ENCODE results near the gene SAFB. TPM values are rescaled to one million over a fixed set of nuclear protein-coding genes. Genes with fewer than 3 reads are reported as not detected.
"Not testable (repeated sequence)": the region's sequence is repeated elsewhere in the genome, so short reads cannot be mapped to it uniquely, and the experiment has no call there.

Gene SAFB
- total RNA-seq, 2 experiments from 2014 or later = 134 to 152 TPM

DNA sequence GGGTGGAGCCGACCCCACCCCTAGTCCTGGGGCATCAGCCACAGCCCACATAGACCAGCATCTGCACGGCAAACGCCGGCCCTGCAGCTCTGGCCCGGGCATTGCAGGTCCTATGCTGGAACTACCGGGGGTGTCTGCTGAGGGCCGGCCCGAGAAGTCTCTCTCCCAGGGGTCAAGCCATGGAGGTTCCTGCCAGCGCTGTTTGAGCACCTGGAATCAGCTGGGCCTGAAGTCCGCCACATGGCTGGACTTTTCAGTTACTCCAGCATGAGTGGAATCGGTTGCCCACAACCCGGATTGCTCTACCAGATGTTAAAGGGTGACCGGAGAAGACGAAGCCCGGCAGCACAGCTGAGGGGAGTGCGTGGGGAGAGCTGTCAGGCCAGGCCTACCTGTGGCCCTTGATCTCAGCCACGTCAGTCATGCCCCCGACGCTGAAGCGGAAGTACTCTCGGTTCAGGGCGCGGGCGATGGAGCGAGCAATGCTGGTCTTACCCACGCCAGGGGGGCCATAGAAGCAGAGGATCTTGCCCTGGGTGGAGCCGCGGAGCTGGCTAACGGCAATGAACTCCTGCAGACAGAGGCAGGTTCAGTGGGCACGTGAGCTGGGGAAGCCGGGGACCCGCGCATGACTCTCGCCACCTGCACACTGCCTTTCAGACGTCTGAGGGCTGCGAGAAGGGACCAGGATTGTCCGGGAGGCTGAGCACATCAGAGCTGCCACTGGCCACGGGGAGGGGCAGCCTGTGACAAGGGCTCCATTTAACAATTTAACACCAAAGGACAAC is 75.9 kb downstream of the SAFB start:
- Mint-ChIP-seq H3K27ac (no peak overlapping the region), H3K27me3 (no peaks in the 10 kb centered on the region), H3K9me3 (ENCODE audit: low read depth) (no peaks in the 10 kb centered on the region), H3K4me3 (no peak overlapping the region), H3K36me3 (peaks cover 39% of the 10 kb centered on the region), H3K4me1 (peaks cover 8% of the 10 kb centered on the region)
- no peak for DNase-seq
- CTCF ChIA-PET = interaction anchor here (3.2 kb wide), 1 partner anchor 9 kb away, joined by 16 read pairs; the partner anchor contains the start of gene RPL36
- no peak for ATAC-seq

GRCh38 chr19:5700455-5701092 is 77.7 kb downstream of the SAFB start:
- Mint-ChIP-seq H3K9me3 (ENCODE audit: low read depth) (no peaks in the 10 kb centered on the region), H3K4me1 (no peaks in the 10 kb centered on the region), H3K27me3 (no peaks in the 10 kb centered on the region), H3K27ac (no peak overlapping the region), H3K36me3 (peaks cover 36% of the 10 kb centered on the region), H3K4me3 (no peak overlapping the region)
- DNase-seq (no peak), ATAC-seq (no peak)
- CTCF ChIA-PET = interaction anchor here (3.2 kb wide), 1 partner anchor 11 kb away, joined by 16 read pairs; the partner anchor contains the start of gene RPL36

GRCh38 chr19:5702053-5702410 is 79.1 kb downstream of the SAFB start:
- ATAC-seq; H3K27ac Mint-ChIP-seq; DNase-seq; H3K9me3 Mint-ChIP-seq (ENCODE audit: low read depth); H3K4me3 Mint-ChIP-seq; CTCF ChIA-PET; H3K4me1 Mint-ChIP-seq; H3K27me3 Mint-ChIP-seq: not testable (repeated sequence)
- H3K36me3 Mint-ChIP-seq = peaks cover 39% of the 10 kb centered on the region

DNA sequence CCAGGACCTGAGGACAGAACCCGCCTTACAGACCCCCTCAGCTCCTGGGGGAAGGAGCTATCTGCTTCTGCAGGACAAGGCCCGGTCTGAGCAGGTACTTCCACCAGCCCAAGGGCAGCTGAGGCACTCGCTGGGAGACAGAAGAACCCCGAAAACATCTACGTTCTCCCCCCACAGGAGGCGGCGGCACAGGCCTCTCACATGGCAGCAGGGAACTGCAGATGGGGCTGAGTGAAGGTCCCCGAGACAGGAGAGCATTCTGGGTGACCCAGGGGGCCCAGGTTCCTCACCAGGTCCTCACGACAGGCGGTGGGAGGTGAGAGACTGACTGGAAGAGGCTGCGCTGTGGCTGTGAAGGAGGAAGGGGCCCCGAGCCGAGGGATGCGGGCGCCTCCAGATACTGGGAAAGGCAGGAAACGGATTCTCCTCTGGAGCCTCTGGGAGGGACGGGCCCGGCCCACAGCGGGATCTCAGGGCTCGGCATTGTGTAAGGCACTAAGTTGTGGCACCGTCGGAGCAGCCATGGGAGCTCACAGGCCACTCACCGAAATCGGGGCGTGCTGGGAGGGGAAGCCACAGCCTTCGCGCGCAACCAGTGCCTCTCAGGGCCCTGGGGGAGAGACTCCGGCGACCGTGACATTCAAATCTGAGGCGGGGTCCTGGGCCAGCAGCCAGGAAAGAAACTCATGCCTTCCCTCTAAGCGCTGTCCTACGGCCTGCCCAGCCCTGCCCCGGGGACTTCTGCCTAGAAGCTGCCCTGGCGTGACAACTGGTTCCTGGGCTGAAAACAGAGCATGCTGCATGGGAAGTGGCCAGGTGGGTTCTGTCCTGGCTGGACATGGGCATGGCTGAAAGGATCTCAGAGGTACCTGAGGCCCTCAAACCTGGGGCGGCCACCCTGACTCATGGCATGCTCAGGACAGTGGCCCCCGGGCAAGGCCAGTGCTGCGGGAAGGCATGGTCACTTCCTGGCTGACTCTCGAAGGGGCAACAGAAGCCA is 81.2 kb downstream of the SAFB start:
- Mint-ChIP-seq H3K36me3 (peaks cover 39% of the 10 kb centered on the region), H3K27ac (no peak overlapping the region), H3K4me3 (no peak overlapping the region), H3K9me3 (ENCODE audit: low read depth) (no peaks in the 10 kb centered on the region), H3K4me1 (no peaks in the 10 kb centered on the region), H3K27me3 (no peaks in the 10 kb centered on the region)
- DNase-seq (no peak), ATAC-seq (no peak)
- CTCF ChIA-PET = no interaction called here

DNA sequence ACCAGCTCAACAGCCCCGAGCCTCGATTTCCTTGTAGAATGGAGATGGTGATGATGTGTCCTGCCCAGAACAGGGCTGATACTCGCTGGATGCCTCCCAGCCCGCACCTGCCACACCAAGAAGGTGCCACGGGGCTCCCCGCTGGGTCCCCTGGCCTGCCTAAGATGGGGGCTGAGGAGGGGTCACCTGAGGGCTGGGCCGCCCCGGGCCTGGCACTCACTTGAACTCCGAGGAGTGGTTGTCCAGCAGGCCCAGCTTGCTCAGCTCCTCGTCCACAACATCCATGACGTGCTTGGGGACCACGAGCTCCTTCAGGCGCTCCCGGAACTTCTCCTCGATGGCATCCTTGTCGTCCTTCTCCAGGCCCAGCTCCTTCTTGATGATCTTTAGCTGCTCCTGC is 82.7 kb downstream of the SAFB start:
- Mint-ChIP-seq H3K4me3 (no peak overlapping the region), H3K27me3 (no peaks in the 10 kb centered on the region), H3K9me3 (ENCODE audit: low read depth) (no peaks in the 10 kb centered on the region), H3K27ac (no peak overlapping the region), H3K4me1 (no peaks in the 10 kb centered on the region), H3K36me3 (peaks cover 38% of the 10 kb centered on the region)
- CTCF ChIA-PET = interaction anchor here (1.2 kb wide), 2 partner anchors 12 to 16 kb away, joined by 4 to 5 read pairs; no protein-coding TSS in a partner anchor
- no peak for DNase-seq
- no peak for ATAC-seq

DNA sequence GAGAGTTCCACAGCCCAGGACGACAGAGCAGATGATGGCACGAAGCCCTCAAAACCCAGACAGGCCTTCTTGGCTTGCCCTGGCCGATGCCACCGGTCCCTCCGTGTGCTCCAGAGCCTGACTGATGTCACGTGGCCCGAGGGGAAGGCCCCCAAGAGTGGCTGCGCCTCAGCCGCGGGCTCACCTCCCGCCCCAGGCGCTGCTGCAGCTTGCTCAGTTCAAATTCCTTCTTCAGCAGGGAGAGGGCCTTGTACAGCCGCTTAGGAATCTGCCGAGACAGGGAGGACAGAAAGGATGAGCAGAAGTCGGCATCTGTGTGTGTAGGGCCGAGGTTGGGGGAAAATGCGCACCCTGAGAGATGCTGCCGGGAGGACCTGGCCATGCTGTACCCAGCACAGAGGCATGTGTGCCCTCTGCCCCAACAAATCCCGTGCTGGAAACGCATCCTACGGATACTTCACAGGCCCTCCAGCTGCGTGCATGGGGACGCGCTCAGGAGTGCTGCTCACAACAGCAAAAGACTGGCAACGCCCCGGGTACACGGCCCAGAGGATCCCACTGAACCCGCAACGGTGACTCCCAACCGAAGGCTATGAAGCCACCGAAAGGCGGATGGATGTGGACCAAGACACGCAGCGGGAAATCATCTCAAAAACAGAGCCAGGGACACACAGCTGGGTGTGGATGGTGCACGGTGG is 84.1 kb downstream of the SAFB start:
- CTCF ChIA-PET = interaction anchor here (1.1 kb wide), 1 partner anchor 17 kb away, joined by 5 read pairs; the partner anchor contains the start of gene RPL36
- no peak overlapping the region for H3K27ac Mint-ChIP-seq
- no peaks in the 10 kb centered on the region for H3K27me3 Mint-ChIP-seq
- H3K9me3 Mint-ChIP-seq (ENCODE audit: low read depth) = no peaks in the 10 kb centered on the region
- no peak for ATAC-seq
- H3K4me3 Mint-ChIP-seq = no peak overlapping the region
- H3K36me3 Mint-ChIP-seq = peaks cover 33% of the 10 kb centered on the region
- no peak for DNase-seq
- H3K4me1 Mint-ChIP-seq = no peaks in the 10 kb centered on the region

GRCh38 chr19:5707576-5708575 is 85.0 kb downstream of the SAFB start:
- ATAC-seq (no peak), DNase-seq (no peak)
- Mint-ChIP-seq H3K27me3 (no peaks in the 10 kb centered on the region), H3K27ac (no peak overlapping the region), H3K4me3 (no peak overlapping the region), H3K4me1 (no peaks in the 10 kb centered on the region), H3K36me3 (peaks cover 35% of the 10 kb centered on the region), H3K9me3 (ENCODE audit: low read depth) (no peaks in the 10 kb centered on the region)
- CTCF ChIA-PET = interaction anchor here (0.6 to 1.1 kb wide), 2 partner anchors 10 to 18 kb away, joined by 3 to 5 read pairs; partner anchors contain the start of gene RPL36

DNA sequence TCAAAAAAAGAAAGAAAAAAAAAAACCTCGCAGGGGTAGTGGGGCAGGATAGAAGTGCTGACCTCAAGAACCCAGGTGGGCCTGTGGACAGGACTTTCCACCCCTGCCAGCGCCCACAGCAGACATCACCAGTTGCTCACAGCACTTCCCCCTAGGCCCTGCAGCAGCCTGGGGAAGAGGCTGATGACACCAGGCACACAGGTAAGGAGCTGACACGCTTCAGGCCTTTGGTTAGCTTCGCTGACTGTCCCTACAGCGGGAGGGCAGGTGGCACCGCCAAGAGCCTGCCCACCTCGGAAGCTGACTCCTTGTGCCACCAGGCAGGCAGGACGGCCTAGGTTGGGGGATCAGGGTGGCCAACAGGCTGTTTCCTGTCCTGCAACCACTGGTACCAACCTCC is 88.1 kb downstream of the SAFB start:
- no peak overlapping the region for H3K27ac Mint-ChIP-seq
- H3K4me3 Mint-ChIP-seq = no peak overlapping the region
- no peaks in the 10 kb centered on the region for H3K9me3 Mint-ChIP-seq (ENCODE audit: low read depth)
- ATAC-seq (no peak), DNase-seq (no peak)
- peaks cover 7% of the 10 kb centered on the region for H3K4me1 Mint-ChIP-seq
- peaks cover 36% of the 10 kb centered on the region for H3K36me3 Mint-ChIP-seq
- no peaks in the 10 kb centered on the region for H3K27me3 Mint-ChIP-seq
- CTCF ChIA-PET = interaction anchor here (1.9 to 3.8 kb wide), 2 partner anchors 20 to 22 kb away, joined by 4 to 18 read pairs; partner anchors contain the start of gene RPL36

DNA sequence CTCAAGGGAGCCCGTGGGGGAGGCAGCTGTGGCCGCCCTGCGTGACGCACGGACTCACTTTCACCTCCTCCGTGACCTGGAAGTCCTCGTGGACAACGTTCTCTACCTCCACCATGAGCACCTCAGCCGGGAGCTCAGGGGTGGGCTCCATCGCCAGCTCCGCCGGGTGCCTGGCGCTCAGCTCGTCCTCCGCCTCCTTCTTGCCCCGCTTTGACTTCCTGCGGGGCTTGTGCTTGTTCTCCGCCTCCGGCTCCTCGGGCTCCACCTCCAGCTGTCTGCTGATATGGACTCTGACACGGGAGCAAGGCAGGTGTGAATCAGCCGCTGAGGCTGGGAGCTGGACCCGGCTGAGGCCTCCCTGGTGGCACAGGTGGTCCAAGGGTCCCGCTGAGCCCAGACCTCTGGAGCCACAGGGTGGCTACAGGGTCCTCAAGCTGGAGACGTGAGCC is 88.9 kb downstream of the SAFB start:
- CTCF ChIA-PET = interaction anchor here (1.9 to 3.8 kb wide), 2 partner anchors 21 to 23 kb away, joined by 4 to 18 read pairs; partner anchors contain the start of gene RPL36
- Mint-ChIP-seq H3K36me3 (peaks cover 35% of the 10 kb centered on the region), H3K4me3 (no peak overlapping the region), H3K27me3 (no peaks in the 10 kb centered on the region), H3K9me3 (ENCODE audit: low read depth) (no peaks in the 10 kb centered on the region), H3K4me1 (peaks cover 10% of the 10 kb centered on the region), H3K27ac (no peak overlapping the region)
- DNase-seq = no peak
- ATAC-seq = no peak

DNA sequence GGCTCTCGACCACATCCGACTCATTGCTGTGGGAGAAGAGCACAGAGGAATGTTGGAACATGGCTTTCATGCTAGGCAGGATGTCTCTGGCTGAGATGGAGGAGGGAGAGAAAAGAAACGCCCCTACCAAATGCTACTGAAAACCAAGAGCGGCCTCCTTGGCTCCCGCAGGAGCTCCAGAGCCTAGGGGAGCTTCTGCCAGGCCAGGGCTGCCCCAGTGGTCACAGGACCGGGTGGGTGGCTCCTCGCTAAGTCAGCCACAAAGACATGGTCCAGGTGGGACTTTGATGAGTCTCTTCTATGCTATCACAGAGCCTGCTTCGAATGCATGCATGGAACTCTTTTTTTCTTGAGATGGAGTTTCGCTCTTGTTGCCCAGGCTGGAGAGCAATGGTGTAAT is 90.3 kb downstream of the SAFB start:
- Mint-ChIP-seq H3K27me3 (no peaks in the 10 kb centered on the region), H3K27ac (no peak overlapping the region), H3K4me1 (peaks cover 24% of the 10 kb centered on the region), H3K9me3 (ENCODE audit: low read depth) (no peaks in the 10 kb centered on the region), H3K4me3 (no peak overlapping the region), H3K36me3 (peaks cover 35% of the 10 kb centered on the region)
- no peak for DNase-seq
- ATAC-seq = no peak
- CTCF ChIA-PET = interaction anchor here (1.9 to 3.8 kb wide), 2 partner anchors 22 to 24 kb away, joined by 6 to 18 read pairs; partner anchors contain the start of gene RPL36

DNA sequence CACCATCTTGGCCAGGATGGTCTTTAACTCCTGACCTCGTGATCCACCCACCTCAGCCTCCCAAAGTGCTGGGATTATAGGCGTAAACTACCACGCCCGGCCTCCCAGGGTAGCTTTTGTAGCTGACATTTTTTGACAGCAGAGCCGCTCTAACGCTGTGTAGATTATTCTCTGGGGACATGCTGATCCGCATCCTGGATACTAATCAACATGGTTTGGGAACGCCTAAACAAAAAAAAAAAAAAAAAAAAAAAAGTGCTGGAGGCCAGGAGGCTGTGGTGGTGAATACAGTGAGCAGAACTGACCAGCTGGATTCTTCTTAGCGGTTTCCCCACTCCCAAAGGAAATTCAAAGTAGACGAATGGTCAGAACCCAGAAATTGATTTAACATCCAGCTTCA is 91.9 kb downstream of the SAFB start:
- H3K4me1 Mint-ChIP-seq = peaks cover 33% of the 10 kb centered on the region
- DNase-seq = no peak
- no peak overlapping the region for H3K27ac Mint-ChIP-seq
- no peaks in the 10 kb centered on the region for H3K9me3 Mint-ChIP-seq (ENCODE audit: low read depth)
- no peaks in the 10 kb centered on the region for H3K27me3 Mint-ChIP-seq
- CTCF ChIA-PET = interaction anchor here (1.7 to 3.8 kb wide), 3 partner anchors 24 to 28 kb away, joined by 5 to 18 read pairs (median 6); partner anchors contain the start of gene RPL36
- no peak for ATAC-seq
- peaks cover 41% of the 10 kb centered on the region for H3K36me3 Mint-ChIP-seq
- no peak overlapping the region for H3K4me3 Mint-ChIP-seq
